ENCODE measurements around the gene ADCY3. TPM values are rescaled to one million over a fixed set of nuclear protein-coding genes. Genes with fewer than 3 reads are reported as not detected.

The ADCY3 gene
- total and polyA plus RNA-seq, 2 of the 4 experiments (the other 2 are of a cell fraction) = 17.4 to 46.1 TPM

DNA sequence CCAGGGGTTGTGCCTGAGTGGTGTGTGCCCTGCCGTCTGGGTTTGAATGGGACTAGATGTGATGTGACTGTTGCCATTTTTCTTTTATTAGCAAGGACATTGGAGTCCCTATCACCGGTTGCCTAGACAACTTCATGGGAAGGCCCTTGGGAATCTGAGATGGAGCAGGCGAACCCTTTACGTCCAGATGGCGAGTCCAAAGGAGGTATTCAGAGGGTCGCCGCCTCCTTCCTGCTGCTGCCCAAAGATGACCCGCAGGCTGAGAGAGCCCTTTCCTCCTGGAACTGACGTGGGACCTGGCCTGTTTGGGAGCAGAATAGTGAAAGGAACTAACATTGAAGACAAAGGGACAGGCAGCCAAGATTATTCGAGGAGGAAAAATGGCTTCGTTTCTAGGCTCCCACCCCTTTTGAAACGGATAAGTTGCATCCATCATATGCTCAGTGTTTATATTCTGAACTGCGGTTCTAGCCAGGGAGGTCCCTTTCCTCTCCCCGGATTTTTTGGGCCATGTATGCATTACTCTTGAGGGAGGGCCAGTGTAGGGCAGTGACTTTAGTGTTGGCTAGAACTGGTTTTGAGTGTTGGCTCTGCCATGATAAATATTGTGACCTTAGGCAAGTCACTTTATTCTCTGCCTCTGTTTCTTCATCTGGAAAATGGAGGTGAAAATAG, 126.1 kb downstream of the ADCY3 start (continued):
- TF ChIP-seq, protein P1, sequence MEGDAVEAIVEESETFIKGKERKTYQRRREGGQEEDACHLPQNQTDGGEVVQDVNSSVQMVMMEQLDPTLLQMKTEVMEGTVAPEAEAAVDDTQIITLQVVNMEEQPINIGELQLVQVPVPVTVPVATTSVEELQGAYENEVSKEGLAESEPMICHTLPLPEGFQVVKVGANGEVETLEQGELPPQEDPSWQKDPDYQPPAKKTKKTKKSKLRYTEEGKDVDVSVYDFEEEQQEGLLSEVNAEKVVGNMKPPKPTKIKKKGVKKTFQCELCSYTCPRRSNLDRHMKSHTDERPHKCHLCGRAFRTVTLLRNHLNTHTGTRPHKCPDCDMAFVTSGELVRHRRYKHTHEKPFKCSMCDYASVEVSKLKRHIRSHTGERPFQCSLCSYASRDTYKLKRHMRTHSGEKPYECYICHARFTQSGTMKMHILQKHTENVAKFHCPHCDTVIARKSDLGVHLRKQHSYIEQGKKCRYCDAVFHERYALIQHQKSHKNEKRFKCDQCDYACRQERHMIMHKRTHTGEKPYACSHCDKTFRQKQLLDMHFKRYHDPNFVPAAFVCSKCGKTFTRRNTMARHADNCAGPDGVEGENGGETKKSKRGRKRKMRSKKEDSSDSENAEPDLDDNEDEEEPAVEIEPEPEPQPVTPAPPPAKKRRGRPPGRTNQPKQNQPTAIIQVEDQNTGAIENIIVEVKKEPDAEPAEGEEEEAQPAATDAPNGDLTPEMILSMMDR (conservative IDR thresholded peaks at IDR 0.05; ENCODE audit: low read depth, low read length) = no peak

All from IMR-90 (cell line).